H1 (cell line): ENCODE results near the gene SLC9A5. TPM values are rescaled to one million over a fixed set of nuclear protein-coding genes. Genes with fewer than 3 reads are reported as not detected.

ENCODE experiments used
- CTCF ChIA-PET: fragments of 300-600 bp; sonication (Branson Sonifier 250); formaldehyde crosslinking; loops from one replicate; lab custom pipeline; 2021; ENCODE audit not compliant: partially characterized antibody; lab: Charles Lee
- POLR2A ChIA-PET: fragments of 300-600 bp; sonication (Branson Sonifier 250); formaldehyde crosslinking; loops from one replicate; lab custom pipeline; 2021; ENCODE audit warnings: inconsistent platforms; ENCODE audit not compliant: partially characterized antibody; lab: Charles Lee
- DNase-seq, 2 experiments: peaks; one replicate each; pipeline versions ENCODE4 v3.0.0 to v3.0.0-alpha.2; 2010 to 2022; ENCODE audit warnings: low spot score in 2 of 2, low read depth in 1 of 2, mixed read lengths in 1 of 2
- FAIRE-seq: peaks from 2 replicates; lab custom pipeline; 2011; peaks lifted over from hg19 to GRCh38; lab: Jason Lieb, UNC
- H2AFZ ChIP-seq: 2 replicates; pipeline ENCODE4 v1.8.1; 2012; ENCODE audit warnings: low read length, inconsistent platforms
- H2AK5ac ChIP-seq: 2 replicates; pipeline ENCODE4 v1.6.1; 2013; ENCODE audit warnings: low read depth, low read length
- H2BK120ac ChIP-seq: replicated peaks from 2 replicates; pipeline ENCODE3; 2013; ENCODE audit warnings: low read depth, low read length, inconsistent platforms
- H2BK12ac ChIP-seq: 2 replicates; pipeline ENCODE4 v1.6.1; 2013; ENCODE audit warnings: low read depth, low read length
- H2BK15ac ChIP-seq: 2 replicates; pipeline ENCODE4 v1.6.1; 2013; ENCODE audit warnings: low read length
- H2BK20ac ChIP-seq: 2 replicates; pipeline ENCODE4 v1.6.1; 2013; ENCODE audit warnings: low read length
- H2BK5ac ChIP-seq: 2 replicates; pipeline ENCODE4 v1.6.1; 2013; ENCODE audit warnings: low read depth, low read length
- H3K14ac ChIP-seq: 2 replicates; pipeline ENCODE4 v1.6.1; 2013; ENCODE audit warnings: inconsistent platforms; ENCODE audit not compliant: insufficient read length
- H3K18ac ChIP-seq: 2 replicates; pipeline ENCODE4 v1.6.1; 2013; ENCODE audit warnings: low read length; ENCODE audit errors: extremely low read depth
- H3K23ac ChIP-seq: 2 replicates; pipeline ENCODE4 v1.6.1; 2013; ENCODE audit warnings: inconsistent platforms; ENCODE audit not compliant: insufficient read length
- H3K23me2 ChIP-seq: 2 replicates; pipeline ENCODE4 v1.6.1; 2013; ENCODE audit warnings: low read depth, low read length
- H3K27ac ChIP-seq: 2 replicates; pipeline ENCODE4 v1.6.1; 2011; ENCODE audit warnings: low read depth, low read length, inconsistent platforms
- H3K27me3 ChIP-seq, 4 experiments: replicated peaks in 1 of 4; 1 replicate in 1 of 4; 2 replicates in 3 of 4; pipeline versions ENCODE4 v1.6.1 to v1.8.1; 2011 to 2013; ENCODE audit warnings: low read length in 3 of 4, mild to moderate bottlenecking in 3 of 4, inconsistent platforms in 2 of 4, mixed read lengths in 2 of 4, moderate library complexity in 1 of 4; ENCODE audit not compliant: control insufficient read depth in 3 of 4, insufficient read depth in 3 of 4; ENCODE audit errors: extremely low read depth in 1 of 4
- H3K36me3 ChIP-seq, 4 experiments: 2 replicates each; pipeline versions ENCODE4 v1.6.1 to v1.8.1; 2011 to 2013; ENCODE audit warnings: mild to moderate bottlenecking in 4 of 4, low read length in 3 of 4, moderate library complexity in 2 of 4, control low read depth in 1 of 4, inconsistent platforms in 1 of 4; ENCODE audit not compliant: insufficient read depth in 4 of 4, control insufficient read depth in 2 of 4
- H3K4ac ChIP-seq: replicated peaks from 2 replicates; pipeline ENCODE3; 2013; ENCODE audit warnings: low read length, low read depth, mixed read lengths, inconsistent platforms; ENCODE audit not compliant: insufficient read length
- H3K4me1 ChIP-seq, 4 experiments: replicated peaks in 1 of 4; 1 replicate in 1 of 4; 2 replicates in 3 of 4; pipeline versions ENCODE4 v1.6.1 to v1.8.1; 2011 to 2013; ENCODE audit warnings: low read length in 3 of 4, inconsistent platforms in 2 of 4, mixed read lengths in 1 of 4; ENCODE audit not compliant: insufficient read depth in 4 of 4, control insufficient read depth in 3 of 4
- H3K4me2 ChIP-seq, 2 experiments: 2 replicates each; pipeline versions ENCODE4 v1.6.1 to v1.8.1; 2011 to 2013; ENCODE audit warnings: low read depth in 2 of 2, low read length in 2 of 2, control low read depth in 1 of 2, inconsistent platforms in 1 of 2, mild to moderate bottlenecking in 1 of 2; ENCODE audit not compliant: insufficient read depth in 1 of 2
- H3K4me3 ChIP-seq, 4 experiments: fragments of 200-600, 300-600 bp in 1 of 4; sonication (generic), shearing (Covaris generic), sonication (Bioruptor Twin) in 1 of 4; 2 replicates each; pipeline versions ENCODE4 v1.5.1 to v1.8.1; 2011 to 2016; ENCODE audit warnings: low read length in 4 of 4, low read depth in 3 of 4, control low read depth in 2 of 4, inconsistent platforms in 2 of 4, mild to moderate bottlenecking in 2 of 4, mixed read lengths in 1 of 4, moderate library complexity in 1 of 4; ENCODE audit not compliant: insufficient read depth in 2 of 4; ENCODE audit errors: extremely low read depth in 1 of 4
- H3K56ac ChIP-seq: replicated peaks from 2 replicates; pipeline ENCODE3; 2013; ENCODE audit warnings: low read depth, mild to moderate bottlenecking, mixed read lengths, low read length, inconsistent platforms; ENCODE audit not compliant: insufficient read length
- H3K79me1 ChIP-seq: 2 replicates; pipeline ENCODE4 v1.6.1; 2013; ENCODE audit warnings: low read depth, low read length, control low read depth
- H3K79me2 ChIP-seq, 2 experiments: 2 replicates each; pipeline versions ENCODE4 v1.6.1 to v1.8.1; 2012 to 2013; ENCODE audit warnings: low read length in 2 of 2, mild to moderate bottlenecking in 2 of 2, inconsistent platforms in 1 of 2; ENCODE audit not compliant: insufficient read depth in 2 of 2, control insufficient read depth in 1 of 2
- H3K9ac ChIP-seq, 4 experiments: replicated peaks in 1 of 4; 1 replicate in 1 of 4; 2 replicates in 3 of 4; pipeline versions ENCODE4 v1.6.1 to v1.8.1; 2011 to 2013; ENCODE audit warnings: low read depth in 3 of 4, low read length in 3 of 4, control low read depth in 2 of 4, mild to moderate bottlenecking in 2 of 4, moderate library complexity in 2 of 4, inconsistent platforms in 1 of 4; ENCODE audit errors: extremely low read depth in 1 of 4
- H3K9me3 ChIP-seq, 2 experiments: 2 replicates each; pipeline versions ENCODE4 v1.6.1 to v1.8.1; 2012 to 2013; ENCODE audit warnings: mild to moderate bottlenecking in 2 of 2, moderate library complexity in 2 of 2, control low read depth in 1 of 2, inconsistent platforms in 1 of 2, low read depth in 1 of 2, low read length in 1 of 2, mixed read lengths in 1 of 2; ENCODE audit not compliant: insufficient read depth in 2 of 2
- H4K20me1 ChIP-seq, 2 experiments: replicated peaks in 1 of 2; 2 replicates each; pipeline versions ENCODE3 to v1.8.1; 2011 to 2013; ENCODE audit warnings: inconsistent platforms in 2 of 2, low read length in 2 of 2, mild to moderate bottlenecking in 1 of 2; ENCODE audit not compliant: insufficient read depth in 2 of 2, control insufficient read depth in 1 of 2
- H4K5ac ChIP-seq: 2 replicates; pipeline ENCODE4 v1.6.1; 2013; ENCODE audit warnings: low read length, low read depth, mixed read lengths, inconsistent platforms; ENCODE audit not compliant: insufficient read length
- H4K8ac ChIP-seq: 2 replicates; pipeline ENCODE4 v1.8.0; 2013; ENCODE audit warnings: mild to moderate bottlenecking, moderate library complexity, low read length, inconsistent platforms; ENCODE audit not compliant: insufficient read depth; ENCODE audit errors: extremely low read depth
- H4K91ac ChIP-seq: replicated peaks from 2 replicates; pipeline ENCODE3; 2013; ENCODE audit warnings: low read length, mixed read lengths, inconsistent platforms; ENCODE audit not compliant: insufficient read length
- EGR1 ChIP-seq: IDR thresholded peaks from 2 replicates; pipeline ENCODE4 v1.6.1; 2011; ENCODE audit warnings: low read depth, low read length, borderline replicate concordance
- TAF1 ChIP-seq: IDR thresholded peaks from 2 replicates; pipeline ENCODE4 v1.6.1; 2011; ENCODE audit warnings: mild to moderate bottlenecking, low read depth, low read length
- ZNF274 ChIP-seq: IDR thresholded peaks from 2 replicates; pipeline ENCODE4 v1.7.0; 2012; ENCODE audit warnings: low read length, borderline replicate concordance; ENCODE audit errors: extremely low read depth
- WGBS, 2 experiments: shearing (Covaris generic) in 1 of 2; methylation state at CpG; one replicate each; pipeline versions ENCODE4 v1.1.6 to v1.1.7; 2013 to 2015; ENCODE audit warnings: low lambda C conversion rate in 2 of 2, mixed read lengths in 2 of 2, inconsistent platforms in 1 of 2, low coverage in 1 of 2, missing lambda C conversion rate in 1 of 2; ENCODE audit not compliant: insufficient replicate concordance in 2 of 2, insufficient coverage in 1 of 2, insufficient read length in 1 of 2; ENCODE audit errors: extremely low coverage in 1 of 2, missing lambda C conversion rate in 1 of 2; 5-methylcytosine and 5-hydroxymethylcytosine counted together
- polyA plus RNA-seq, 7 experiments: library from polyadenylated mRNA; depleted of rRNA in 3 of 7; stranded (reverse) in 5 of 7; unstranded in 2 of 7; fragments of >200 nt in 5 of 7; fragments of 200-250 nt in 2 of 7; gene quantifications; 1 replicate in 5 of 7; 2 replicates in 1 of 7; 4 replicates in 1 of 7; pipeline versions ENCODE4 v1.2.1 to v1.2.3, GENCODE V29; 2011 to 2013; ENCODE audit warnings: missing spikeins in 2 of 7, mixed read lengths in 2 of 7
- total RNA-seq: library from RNA; stranded (reverse); fragmentation: NEBNext Ultra II Directional; extraction: Animal tissue kit (Norgen Biotek cat#: 25700); gene quantifications from 2 replicates; pipeline ENCODE4 v1.2.1, GENCODE V29; 2021

The SLC9A5 gene
- total and polyA plus RNA-seq, 2 of the 8 experiments (the other 6 are each of a cell fraction or from before 2014, with no cell fraction given), result 7.9 to 8.6 TPM

GRCh38 chr16:67291461-67291860 lies 42.7 kb downstream of the SLC9A5 start:
- no peak overlapping the region for H3K18ac ChIP-seq
- no peaks in the 10 kb centered on the region for H3K79me1 ChIP-seq
- H3K23me2 ChIP-seq, result no peaks in the 10 kb centered on the region
- no peak for FAIRE-seq
- no peaks in the 10 kb centered on the region for H3K36me3 ChIP-seq
- H3K4me3 ChIP-seq, result no peak overlapping the region
- ChIA-PET POLR2A (interaction anchor here (1.3 kb wide), 1 partner anchor 52 kb away, joined by 3 read pairs; no protein-coding TSS in a partner anchor), CTCF (interaction anchor here (1.2 to 2.5 kb wide), 3 partner anchors 11 to 129 kb away, joined by 3 to 7 read pairs (median 6); partner anchors contain the start of genes KCTD19 and LRRC36)
- H3K23ac ChIP-seq, result no peak overlapping the region
- 90% methylated on average over 7 of the region's 7 CpGs; no CpG with 5 or more reads in 1 of the 2 experiments for WGBS, 2 experiments
- H2BK15ac ChIP-seq, result no peak overlapping the region
- TF ChIP-seq EGR1 (no peak), TAF1 (no peak), ZNF274 (no peak)
- no peaks in the 10 kb centered on the region for H4K20me1 ChIP-seq
- H2BK5ac ChIP-seq, result no peak overlapping the region
- H2BK20ac ChIP-seq, result no peak overlapping the region
- no peak overlapping the region for H4K8ac ChIP-seq
- H2BK12ac ChIP-seq, result no peak overlapping the region
- no peaks in the 10 kb centered on the region for H3K9me3 ChIP-seq
- no peak overlapping the region for H3K14ac ChIP-seq
- no peak overlapping the region for H4K91ac ChIP-seq
- no peak overlapping the region for H2AFZ ChIP-seq
- H3K4me2 ChIP-seq, result no peak overlapping the region
- H3K27me3 ChIP-seq, result peaks cover 0 to 4% (median 0%) of the 10 kb centered on the region in 4 experiments; a peak in 3 of 7 replicates
- no peak overlapping the region for H4K5ac ChIP-seq
- H3K56ac ChIP-seq, result no peak overlapping the region
- H2BK120ac ChIP-seq, result no peak overlapping the region
- H3K4ac ChIP-seq, result no peak overlapping the region
- no peak overlapping the region for H3K9ac ChIP-seq
- no peak for DNase-seq
- H3K27ac ChIP-seq, result no peak overlapping the region
- no peak overlapping the region for H2AK5ac ChIP-seq
- no peaks in the 10 kb centered on the region; a peak in 1 of 7 replicates for H3K4me1 ChIP-seq
- H3K79me2 ChIP-seq, result no peaks in the 10 kb centered on the region
